AG04450 (cell line): ENCODE data around the gene TLCD3A. TPM values are rescaled to one million over a fixed set of nuclear protein-coding genes. Genes with fewer than 3 reads are reported as not detected.

Source experiments
- CTCF ChIA-PET: fragments of 300-600, 350-600 bp; formaldehyde crosslinking; extraction: SDS; loops from one replicate; lab custom pipeline; 2022; ENCODE audit warnings: antibody characterized with exemption, inconsistent platforms; lab: Charles Lee
- POLR2A ChIA-PET: fragments of 350-600 bp; formaldehyde crosslinking; extraction: SDS; loops from one replicate; lab custom pipeline; 2021; ENCODE audit warnings: antibody characterized with exemption, inconsistent platforms; lab: Yijun Ruan, JAX
- DNase-seq: peaks from one replicate; pipeline ENCODE4 v3.0.0-alpha.2; 2011; ENCODE audit warnings: low read depth, low spot score
- H3K27ac ChIP-seq: one replicate; pipeline ENCODE4 v1.5.1; 2012; ENCODE audit warnings: low read depth, low read length, control low read depth
- H3K27me3 ChIP-seq: one replicate; pipeline ENCODE4 v1.6.0; 2012; ENCODE audit warnings: low read length; ENCODE audit not compliant: control insufficient read depth, insufficient read depth
- H3K4me3 ChIP-seq: 2 replicates; pipeline ENCODE4 v1.5.1; 2011; ENCODE audit warnings: mild to moderate bottlenecking, low read depth, low read length, control low read depth
- H3K9me3 ChIP-seq: 2 replicates; pipeline ENCODE4 v1.5.1; 2012; ENCODE audit warnings: low read length; ENCODE audit not compliant: control insufficient read depth, insufficient read depth
- CTCF ChIP-seq: IDR thresholded peaks from 2 replicates; pipeline ENCODE4 v1.5.1; 2011; ENCODE audit warnings: low read depth, low read length, control low read depth, inconsistent platforms
- polyA plus RNA-seq: library from polyadenylated mRNA; depleted of rRNA; stranded (reverse); fragments of >200 nt; gene quantifications from 2 replicates; pipeline ENCODE4 v1.2.3, GENCODE V29; 2011

TLCD3A gene
- polyA plus RNA-seq, 1 experiment, result 23.9 TPM

DNA sequence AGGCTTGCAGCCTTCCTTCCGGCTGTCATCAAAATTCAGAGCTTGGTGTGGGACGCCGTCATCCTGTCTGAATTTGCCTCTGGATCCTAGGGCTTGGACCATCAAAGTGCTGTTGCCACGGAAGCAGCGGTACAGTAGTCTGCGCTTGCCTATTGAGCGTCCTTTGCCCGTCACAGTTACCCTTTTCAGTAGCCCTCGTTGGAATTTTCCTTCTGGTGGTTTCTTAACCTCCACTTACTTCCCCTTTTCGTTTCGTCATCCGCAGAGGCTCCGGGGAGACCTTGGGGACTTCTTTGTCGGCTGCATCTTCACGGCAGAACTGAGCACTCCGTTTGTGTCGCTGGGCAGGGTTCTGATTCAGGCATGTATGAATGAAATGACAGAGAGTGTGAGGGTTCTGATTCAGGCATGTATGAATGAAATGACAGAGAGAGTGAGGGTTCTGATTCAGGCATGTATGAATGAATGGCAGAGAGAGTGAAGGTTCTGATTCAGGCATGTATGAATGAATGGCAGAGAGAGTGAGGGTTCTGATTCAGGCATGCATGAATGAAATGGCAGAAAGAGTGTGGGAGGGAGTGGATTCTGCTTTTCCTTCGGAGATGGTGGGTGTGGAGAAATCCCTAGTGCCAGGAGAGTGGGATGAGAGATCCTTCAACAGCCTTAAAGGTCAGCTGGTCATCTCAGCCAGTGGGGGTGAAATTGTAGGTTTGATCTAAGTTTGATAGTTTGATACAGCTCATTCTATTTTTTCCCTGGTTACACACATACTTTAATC is 8.0 kb downstream of the TLCD3A start:
- POLR2A ChIA-PET, result no interaction called here
- no peak for TF ChIP-seq CTCF
- CTCF ChIA-PET, result interaction anchor here (0.6 to 1.3 kb wide), 2 partner anchors 41 to 240 kb away, joined by 3 to 4 read pairs; no protein-coding TSS in a partner anchor

DNA sequence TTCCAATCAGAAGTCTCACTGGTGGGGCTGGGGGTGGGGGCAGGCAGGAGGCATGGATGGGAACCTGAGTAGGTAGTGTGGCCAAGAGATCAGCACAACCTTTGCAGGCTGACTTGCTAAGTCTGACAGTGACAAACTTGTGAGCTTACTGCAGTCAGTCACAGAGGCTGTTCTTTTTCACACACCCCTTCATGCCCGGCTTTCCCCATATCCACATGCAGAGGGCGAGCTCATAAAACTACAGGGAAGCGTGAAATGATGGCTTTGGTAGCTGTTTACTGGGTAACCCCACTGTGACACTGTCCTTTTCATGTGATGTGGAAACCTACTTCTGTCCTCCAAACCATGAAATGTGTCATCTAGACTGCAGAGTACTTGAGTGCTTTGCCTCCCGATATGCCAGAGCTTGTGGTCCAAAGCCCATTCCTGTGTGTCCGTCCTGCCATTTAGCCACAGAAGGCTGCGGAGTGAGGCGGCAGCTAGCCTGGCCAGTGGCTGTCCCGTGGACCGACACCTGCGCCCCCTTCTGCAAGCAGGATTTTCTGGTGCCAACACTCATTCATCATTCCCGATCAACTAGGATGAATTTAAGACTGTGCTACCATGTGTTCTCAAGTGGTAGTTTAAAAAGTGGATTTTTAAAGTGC is 9.9 kb downstream of the TLCD3A start:
- no peak overlapping the region for H3K27ac ChIP-seq
- DNase-seq, result no peak
- H3K27me3 ChIP-seq, result no peaks in the 10 kb centered on the region
- no peak overlapping the region for H3K4me3 ChIP-seq
- H3K9me3 ChIP-seq, result peaks cover 3% of the 10 kb centered on the region; the same call in 1 of the 2 replicates
- CTCF ChIA-PET, result interaction anchor here (1.2 kb wide), 1 partner anchor 330 kb away, joined by 6 read pairs; no protein-coding TSS in a partner anchor
- POLR2A ChIA-PET, result no interaction called here
- TF ChIP-seq CTCF, result no peak

More for the DNA sequence above, 8.0 kb downstream of the TLCD3A start:
- Histone ChIP-seq H3K9me3 (no peaks in the 10 kb centered on the region), H3K27ac (no peak overlapping the region), H3K27me3 (no peaks in the 10 kb centered on the region), H3K4me3 (no peak overlapping the region)
- no peak for DNase-seq

DNA sequence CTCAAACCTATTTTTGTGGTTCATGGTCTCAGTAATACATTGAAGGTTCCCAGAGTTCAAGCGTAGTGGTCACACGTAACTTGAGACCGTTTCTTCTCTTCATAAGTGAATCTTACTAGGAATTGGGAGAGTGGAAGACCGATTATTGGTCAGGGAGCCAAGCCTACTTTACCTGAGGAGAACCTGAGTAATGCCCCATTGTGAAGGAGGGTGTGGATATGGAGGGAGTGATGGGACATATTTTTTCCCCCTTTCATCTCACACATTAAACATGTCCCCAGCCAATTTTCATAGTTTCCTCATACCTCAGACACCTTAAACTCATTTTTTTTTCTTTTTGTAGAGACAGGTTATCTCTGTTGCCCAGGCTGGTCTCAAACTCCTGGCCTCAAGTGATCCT is 10.7 kb downstream of the TLCD3A start:
- H3K9me3 ChIP-seq, result peaks cover 5% of the 10 kb centered on the region; the same call in 1 of the 2 replicates
- CTCF ChIA-PET, result no interaction called here
- no peak for DNase-seq
- H3K27ac ChIP-seq, result no peak overlapping the region
- H3K27me3 ChIP-seq, result no peaks in the 10 kb centered on the region
- H3K4me3 ChIP-seq, result no peak overlapping the region
- TF ChIP-seq CTCF, result no peak
- POLR2A ChIA-PET, result no interaction called here

DNA sequence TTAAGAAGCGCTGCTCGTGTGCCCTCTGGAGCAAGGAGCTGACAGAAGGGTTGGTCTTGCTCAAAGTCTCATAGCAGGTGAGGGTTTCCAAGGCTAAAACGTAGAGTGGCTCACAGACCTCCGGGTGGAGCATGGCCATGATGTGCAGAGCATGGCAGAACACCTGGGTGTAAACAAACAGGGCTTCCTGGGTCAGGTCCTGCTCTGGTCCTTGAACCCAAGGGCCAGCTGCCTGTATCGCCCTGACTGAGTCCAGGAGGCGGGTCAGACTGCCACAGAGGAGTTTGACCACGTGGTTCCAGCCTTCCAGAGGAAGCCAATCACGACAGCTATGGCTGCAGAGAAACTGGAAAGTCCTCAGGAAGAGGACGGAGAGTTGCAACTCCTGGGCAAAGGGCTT is 12.5 kb downstream of the TLCD3A start:
- Histone ChIP-seq H3K27ac (no peak overlapping the region), H3K4me3 (no peak overlapping the region), H3K9me3 (peaks cover 10% of the 10 kb centered on the region), H3K27me3 (no peaks in the 10 kb centered on the region)
- ChIA-PET CTCF (no interaction called here), POLR2A (no interaction called here)
- DNase-seq, result no peak
- no peak for TF ChIP-seq CTCF

DNA sequence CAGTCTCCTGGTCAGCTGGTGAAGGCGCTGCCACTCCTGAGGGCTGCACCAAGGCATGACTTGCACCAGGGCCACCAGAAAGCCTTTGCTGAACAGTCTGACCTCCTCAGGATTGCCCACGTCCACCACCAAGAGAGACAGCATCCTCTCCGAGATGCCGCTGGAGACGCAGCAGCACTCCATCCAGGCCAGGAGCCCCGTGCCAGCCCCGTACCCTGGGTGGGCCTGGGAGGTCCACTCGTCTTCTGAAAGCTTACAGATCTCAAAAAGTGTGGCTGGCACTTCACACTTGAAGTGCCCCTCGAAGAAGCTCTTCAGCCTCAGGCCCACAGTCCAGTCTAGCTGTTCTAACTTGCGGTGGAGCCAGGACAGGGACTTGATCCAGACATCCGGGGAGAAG is 13.0 kb downstream of the TLCD3A start:
- TF ChIP-seq CTCF, result no peak
- no peak for DNase-seq
- Histone ChIP-seq H3K27ac (no peak overlapping the region), H3K4me3 (no peak overlapping the region), H3K27me3 (no peaks in the 10 kb centered on the region), H3K9me3 (peaks cover 10% of the 10 kb centered on the region)
- ChIA-PET POLR2A (no interaction called here), CTCF (no interaction called here)
